ENCODE results near the gene JAG1.

The JAG1 gene

DNA sequence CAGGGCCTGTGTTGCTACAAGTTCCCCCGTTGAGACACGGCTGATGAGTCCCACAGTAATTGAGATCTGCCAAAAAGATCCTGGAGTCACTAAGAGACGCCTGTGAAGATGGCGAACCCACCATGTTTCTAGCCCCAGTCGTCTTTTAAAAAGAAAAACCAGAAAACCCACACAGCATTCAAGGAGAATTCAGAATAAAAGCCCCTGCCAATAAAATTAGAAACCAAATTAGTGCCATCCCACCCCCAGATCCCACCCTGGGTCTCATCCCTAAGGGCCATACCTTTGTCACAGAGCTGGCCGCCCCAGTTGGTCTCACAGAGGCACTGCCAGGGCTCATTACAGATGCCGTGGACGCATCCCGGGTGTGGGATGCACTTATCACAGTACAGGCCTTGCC lies 21.6 kb downstream of the JAG1 start:
- no peak for DNase-seq

DNA sequence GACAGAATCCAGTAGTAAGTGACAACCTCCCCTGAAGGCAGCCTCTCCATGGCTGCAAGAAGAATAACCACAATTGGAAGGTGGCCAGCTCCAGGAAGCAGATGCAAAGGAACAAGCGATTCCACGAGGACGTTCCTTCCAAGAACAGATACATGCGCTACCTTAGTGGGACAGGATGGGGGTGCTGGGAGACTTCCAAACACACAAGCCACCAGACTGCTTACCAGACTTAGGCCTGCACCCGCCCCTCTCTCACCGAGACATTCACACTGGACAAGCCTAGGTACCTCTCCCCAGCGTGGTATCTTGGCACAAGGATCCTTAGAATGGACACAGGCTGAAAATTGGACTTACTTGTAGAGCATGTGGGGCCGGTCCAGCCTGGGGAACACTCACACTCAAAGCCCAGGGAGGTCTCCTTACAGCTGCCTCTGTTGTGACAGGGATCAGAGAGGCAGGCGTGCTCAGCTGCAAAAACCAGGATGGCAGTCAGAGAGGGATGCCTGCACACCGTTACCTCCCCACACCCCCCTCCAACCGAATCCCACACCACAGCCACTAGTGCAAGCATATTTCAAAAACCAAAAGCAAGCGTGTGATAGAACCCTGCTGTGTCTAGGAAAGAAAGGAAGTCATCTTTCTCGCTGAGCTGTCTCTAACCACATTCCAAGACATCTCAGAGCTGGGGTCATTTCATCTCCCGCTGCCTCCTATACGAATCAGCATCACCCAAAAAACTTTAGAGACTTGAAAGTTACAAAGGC lies 22.4 kb downstream of the JAG1 start:
- DNase-seq, result no peak

DNA sequence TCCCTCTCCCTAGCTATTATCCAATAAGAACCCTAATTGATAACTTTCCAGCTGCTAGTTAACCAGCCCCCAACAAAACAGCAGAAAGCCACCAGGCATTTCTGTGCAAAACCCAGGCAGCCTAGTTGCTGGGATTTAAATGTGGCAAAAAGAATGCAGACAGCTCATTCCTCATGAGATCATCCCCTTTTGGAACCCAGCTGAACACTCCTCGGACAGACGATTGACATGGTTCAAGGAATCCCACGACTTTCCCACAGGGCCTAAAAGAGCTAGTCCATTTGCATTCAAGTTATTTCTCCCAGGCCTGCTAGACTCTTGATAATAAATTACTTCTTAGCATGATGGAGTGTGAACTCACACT lies 24.0 kb downstream of the JAG1 start:
- no peak for DNase-seq

DNA sequence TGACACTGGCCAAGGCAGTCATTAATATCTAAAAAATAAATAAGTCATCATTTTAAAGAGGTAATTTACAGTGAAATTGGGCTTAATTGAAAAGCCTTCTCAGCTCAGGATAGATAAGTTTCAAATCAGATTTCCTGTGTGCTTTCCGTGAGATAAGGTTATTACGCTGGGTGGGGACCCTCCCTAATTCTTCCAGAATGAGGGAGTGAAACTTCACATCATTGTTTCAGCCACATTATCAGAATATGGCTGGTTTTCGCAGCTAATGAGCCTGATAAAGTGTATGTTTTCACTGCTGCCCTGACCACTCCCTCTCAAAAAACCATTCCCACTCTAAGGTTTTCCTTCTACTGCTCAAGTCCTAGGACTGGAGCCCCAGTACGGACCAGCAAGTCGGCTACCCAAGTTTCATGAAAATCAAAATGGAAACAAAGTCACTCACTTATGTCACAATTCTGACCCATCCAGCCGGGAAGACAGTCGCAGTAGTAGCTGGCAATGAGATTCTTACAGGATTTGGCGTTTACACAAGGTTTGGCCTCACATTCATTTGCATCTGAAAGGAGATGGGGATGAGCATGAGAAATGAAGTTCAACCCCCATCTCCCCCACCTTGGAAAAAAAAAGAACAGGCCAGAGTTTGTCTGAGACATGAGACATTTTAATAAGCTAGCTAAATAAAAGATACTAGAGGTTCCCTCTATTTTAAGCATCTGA lies 24.6 kb downstream of the JAG1 start:
- no peak for DNase-seq

DNA sequence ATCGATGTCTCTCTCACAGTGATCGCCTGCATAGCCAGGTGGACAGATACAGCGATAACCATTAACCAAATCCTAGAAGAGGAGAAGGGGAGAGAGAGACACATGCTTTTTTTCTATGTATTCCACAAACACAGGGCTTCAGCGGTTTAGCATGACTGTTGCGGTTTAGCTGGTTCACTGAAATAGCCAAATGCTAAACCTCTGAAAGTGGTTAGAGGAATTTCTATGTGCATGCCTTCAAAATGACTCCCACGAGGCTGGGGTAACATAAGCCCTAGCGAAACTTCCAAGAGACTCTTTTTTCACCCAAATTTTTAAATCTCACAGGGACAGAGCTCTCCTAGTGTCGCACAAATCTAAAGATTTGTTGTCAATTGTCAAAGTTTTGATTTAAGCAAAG lies 25.1 kb downstream of the JAG1 start:
- no peak for DNase-seq

DNA sequence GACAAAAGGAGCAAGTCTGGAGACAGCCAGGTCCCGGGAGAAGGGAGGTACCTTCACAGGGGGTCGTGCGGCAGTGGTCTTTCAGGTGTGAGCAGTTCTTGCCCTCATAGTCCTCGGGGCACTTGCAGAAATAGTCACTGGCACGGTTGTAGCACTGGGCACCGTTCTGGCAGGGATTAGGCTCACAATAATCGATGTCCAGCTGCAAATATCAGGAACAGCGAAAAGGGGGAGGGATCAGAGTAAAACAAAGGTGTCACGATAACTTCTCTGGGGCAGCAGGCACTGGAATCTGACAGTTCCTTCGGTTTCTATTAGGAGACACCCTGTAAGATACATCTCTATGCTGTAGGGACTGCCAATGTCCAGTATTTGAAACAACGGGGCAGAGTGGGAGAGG lies 25.9 kb downstream of the JAG1 start:
- DNase-seq, result no peak

DNA sequence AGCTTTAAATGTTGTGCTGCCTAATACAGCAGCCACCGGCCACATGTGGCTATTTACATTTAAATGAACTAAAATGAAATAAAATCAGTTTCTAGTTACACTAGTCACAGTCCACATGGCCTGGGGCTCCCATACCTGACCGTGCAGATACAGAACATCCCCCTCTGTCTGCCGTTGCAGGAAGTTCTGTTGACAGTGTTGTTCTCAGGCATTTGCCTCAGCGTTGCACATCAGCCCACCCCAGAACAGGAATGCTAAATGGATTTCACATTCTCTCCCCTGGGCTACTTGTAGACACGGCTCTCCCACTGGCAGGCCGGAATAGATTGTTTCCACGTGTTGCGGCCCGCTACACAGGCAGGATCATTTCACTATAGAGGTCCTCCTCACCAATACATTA lies 26.3 kb downstream of the JAG1 start:
- DNase-seq, result no peak

DNA sequence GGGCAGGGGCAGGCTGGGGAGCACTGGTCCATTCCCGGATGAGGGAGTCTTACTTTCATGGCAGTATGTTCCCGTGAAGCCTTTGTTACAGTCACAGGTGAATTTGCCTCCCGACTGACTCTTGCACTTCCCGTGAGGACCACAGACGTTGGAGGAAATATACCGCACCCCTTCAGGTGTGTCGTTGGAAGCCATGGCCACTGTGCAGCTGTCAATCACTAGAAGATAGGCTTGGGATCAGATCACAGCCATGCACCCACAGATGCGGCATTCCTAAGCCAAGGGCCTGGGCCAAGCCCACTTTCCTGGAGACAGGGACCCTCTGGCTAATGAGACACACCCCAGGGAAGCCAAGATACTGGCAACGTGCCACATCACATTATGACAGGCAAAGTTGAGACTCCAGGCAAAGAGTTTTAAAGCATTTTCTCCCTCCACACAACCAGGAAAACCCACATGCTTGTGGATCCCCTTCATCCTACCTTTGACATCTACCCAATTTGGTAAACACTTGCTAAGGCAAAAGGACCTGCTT lies 26.8 kb downstream of the JAG1 start:
- DNase-seq, result no peak

DNA sequence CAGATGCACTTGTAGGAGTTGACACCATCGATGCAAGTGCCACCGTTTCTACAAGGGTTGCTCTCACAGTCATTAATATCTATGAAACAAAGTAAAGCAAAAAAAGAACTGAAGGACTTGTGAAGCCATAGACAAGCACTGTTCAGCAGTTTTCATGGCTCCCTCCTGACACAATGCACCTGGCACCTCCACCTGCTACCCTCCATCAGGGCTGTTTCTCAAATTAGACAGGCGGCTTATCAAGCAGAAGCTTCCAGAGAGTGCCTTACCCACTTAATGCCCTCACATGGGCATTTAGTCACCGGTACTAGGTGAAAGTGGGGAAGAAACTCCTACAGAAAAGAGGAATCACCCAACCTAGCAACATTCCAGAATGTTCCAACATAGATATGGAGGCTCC lies 27.8 kb downstream of the JAG1 start:
- no peak for DNase-seq

DNA sequence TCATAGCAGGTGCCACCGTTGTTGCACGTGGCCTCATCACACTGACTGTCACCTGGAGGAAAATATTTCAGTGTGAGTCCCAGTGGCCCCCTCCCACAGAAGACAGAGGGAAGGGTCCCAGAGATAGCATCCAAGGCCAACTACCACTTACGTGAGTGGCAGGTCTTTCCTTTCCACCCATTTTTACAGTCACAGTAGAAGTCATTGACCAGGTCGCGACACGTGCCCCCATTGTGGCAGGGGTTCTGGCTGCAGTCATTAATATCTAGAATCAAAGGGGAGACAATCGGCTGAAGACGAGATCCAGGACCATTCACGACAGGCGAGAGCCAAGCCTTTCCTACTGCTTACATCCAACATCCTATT lies 28.6 kb downstream of the JAG1 start:
- no peak for DNase-seq

DNA sequence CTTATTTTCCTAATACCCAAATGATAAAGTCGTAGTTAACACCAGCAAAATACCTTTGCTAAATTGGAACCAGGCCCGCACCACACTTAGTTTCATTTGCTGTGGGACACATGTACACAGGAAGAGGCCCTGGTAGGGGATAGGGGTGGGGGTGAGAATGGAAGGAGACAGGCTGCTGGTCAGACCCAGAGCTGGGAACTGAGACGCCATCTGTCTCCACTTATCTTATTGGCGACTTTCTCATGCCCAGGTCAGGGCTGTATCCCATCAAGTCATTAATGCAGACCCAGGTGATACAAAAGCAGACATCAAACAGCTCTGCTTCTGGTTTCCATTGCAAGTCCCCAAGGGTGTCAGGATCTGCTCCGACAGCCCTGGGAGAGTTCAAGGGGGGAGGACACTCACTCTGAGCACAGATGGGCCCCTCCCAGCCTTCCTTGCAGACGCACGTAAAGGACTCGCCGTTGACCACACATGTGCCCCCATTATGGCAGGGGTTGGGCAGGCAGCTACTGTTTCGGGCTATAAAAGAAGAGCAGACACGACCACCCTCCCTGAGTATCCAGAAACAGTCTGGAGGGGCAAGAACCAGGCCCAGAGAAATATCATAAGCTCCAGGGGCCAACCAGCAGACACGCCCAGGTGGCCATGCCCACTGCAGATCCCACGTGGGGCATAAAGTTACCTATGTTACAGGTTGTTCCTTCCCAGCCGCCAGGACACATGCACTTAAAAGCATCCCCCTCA lies 29.2 kb downstream of the JAG1 start:
- DNase-seq, result no peak

DNA sequence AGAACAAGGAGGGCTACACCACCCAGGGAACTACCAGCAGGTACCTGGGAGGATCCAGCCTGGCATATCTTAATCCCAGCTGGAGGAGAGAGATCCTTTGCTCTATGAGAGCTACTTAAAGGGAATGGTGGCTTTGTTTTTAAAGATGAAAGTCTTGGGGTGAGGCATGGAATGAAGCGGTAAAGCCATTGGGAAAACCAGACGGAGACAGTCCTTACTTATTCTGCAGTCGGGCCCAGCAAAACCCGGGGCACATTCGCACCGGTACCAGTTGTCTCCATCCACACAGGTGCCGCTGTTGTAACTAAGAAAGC lies 30.3 kb downstream of the JAG1 start:
- DNase-seq, result no peak

DNA sequence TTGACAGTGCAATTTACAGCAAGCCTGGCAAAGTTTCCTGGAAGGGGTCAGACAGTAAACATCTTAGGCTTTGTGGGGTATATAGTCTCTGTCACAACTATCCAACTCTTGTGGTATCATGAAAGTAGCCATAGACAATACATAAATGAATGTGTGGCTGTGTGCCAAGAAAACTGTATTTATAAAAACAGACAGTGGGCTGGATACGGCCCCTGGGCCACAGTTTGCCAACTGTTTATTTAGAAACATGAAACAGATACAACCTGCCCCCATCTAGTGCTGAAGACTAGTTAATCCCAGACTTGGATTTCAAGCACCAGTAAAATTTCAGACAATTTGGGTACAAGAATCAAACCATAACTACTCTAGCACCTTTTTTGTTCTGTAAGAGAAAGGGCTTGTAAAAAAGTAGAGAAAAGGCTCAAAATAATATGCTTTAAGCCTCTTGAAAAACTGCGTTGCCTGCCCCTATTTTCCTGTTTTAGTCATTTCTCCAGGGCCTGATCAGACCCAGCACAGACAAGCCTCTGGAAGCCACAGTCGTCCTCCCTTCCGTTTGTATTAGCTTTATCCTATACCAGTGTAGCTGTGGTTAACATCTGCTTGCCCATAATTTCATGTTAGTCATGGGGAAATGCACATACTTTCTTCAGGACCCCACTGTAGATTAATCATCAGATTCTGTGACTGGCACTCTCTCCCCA lies 30.8 kb downstream of the JAG1 start:
- no peak for DNase-seq

DNA sequence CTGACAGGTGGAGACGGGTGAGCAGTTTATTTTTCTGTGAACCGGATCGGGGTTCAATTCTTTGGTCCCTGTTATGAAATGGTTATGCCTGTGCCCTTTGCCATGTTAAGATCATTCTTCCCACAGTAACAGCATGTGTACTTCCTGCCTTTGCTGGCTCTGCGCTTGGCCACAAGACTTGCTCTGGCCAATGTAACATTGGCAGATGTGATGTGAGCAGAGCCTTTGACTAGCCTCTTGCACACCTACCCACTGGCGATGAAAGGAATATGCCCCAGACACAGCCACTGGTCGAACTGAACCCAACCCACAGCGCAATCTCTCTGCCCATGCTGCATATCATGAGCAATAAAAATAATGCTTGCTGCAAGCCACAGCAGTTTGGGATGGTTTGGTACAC lies 31.9 kb downstream of the JAG1 start:
- no peak for DNase-seq

DNA sequence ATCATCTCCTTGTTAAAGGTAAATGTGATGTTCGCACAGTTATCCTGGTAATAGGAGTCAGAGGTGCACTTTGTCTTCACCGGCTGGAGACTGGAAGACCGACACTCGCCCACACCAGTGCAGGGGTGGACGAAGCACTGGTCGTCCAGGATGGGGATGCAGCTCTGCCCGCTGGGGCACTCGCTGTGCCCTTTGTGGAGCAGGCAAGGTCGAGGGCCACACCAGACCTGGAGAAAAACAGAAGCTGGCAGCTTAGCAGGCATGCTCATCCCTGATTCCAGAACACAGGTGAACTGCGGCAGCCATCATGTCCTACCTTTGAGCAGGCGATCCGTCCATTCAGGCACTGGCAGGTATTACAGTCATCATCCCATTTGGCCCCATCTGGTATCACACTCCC lies 32.3 kb downstream of the JAG1 start:
- no peak for DNase-seq

DNA sequence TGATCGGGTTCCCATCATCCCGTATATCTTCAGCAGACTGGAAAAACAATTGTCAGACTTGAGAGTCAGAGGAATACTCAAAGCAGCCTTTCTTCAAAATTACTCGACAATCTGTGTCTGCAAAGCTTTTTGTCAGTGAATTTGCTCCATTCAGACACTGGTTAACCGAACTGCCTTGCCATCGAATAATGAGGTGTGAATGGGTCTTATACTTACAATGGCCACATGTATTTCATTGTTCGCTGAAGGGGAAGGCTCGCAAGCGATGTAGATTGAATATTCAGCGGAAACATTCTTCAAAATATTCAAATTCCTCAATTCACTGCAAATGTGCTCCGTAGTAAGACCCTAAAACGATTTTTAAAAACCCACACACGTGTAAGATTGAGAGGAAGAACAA lies 32.9 kb downstream of the JAG1 start:
- no peak for DNase-seq

DNA sequence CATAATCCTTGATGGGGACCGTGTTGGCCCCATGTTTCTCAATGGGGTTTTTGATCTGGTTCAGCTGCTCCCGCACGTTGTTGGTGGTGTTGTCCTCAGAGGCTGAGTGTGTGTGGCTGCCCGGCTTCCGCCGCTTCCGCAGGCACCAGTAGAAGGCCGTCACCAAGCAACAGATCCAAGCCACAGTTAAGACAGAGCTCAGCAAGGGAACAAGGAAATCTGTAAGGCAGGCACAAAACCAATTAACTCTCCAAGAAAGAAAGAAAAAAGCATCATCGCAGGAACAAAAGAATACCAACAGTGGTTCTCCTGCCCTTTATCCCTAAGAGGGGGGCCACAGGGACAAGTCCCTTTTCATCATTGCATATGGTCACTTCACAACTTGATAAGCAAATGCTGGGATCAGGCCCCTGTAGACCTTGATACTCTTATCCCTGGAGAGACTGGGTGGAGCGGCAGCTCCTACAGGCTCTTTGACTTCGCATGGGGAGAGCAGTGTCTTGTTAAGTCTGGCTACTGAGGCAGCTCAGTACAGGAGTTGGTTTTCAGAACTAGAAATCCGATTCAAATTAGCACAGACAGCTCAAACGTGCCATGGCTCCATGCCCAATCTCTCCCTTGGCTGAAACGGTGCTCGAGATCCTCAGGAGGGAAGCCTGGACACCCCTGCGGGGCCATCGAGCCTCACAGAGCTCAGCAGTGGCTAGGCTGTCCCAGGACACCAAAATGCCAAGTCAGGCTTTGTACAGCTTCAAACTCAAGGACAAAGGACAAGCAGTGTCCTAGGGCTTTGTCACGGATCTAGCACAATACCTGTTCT lies 33.9 kb downstream of the JAG1 start:
- DNase-seq, result no peak

DNA sequence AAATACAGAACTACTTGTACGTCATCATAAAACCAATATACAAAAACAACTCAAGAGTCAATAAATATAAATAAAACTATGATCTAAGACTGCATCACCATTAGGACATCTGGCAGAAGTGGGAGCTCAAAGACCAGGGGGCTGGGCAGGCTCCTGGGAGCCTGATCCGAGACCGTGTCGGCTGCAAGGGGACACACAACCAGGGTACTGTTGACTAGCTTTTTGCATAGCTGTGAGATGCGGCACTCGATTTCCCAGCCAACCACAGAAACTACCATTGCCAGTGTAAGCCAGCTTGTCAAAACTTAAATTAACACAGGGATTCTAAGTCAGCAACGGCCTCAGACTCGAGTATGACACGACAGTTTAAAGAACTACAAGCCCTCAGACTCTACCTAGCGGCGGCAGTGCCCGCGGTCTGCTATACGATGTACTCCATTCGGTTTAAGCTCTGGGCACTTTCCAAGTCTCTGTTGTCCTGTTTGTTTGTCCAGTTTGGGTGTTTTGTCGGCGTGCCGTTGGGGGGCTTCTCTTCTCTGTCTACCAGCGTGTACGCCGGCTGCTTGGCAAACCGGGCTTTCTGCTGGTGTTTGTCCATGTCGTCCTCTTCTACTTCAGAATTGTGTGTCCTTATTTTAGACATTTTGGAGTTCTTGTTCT lies 34.6 kb downstream of the JAG1 start:
- DNase-seq, result no peak

DNA sequence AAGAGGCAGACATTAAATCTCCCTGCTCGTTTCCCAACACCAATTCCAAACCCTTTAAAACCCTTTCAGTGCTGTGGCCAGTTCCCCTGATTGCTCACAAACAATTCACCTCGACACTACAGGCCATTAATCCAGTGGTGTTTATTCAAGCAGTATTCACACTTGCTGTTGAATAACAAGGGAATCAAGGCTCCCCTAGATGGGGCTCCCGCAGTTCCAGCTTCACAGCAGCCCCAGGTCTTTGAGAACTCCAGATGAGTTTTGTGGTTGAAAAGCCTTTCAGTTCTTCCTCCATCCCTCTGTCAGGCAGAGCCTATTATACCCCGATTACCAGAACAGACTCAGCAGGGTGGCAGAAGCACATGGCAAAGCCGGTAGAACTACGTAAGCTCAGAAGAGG lies 36.2 kb downstream of the JAG1 start:
- no peak for DNase-seq

DNA sequence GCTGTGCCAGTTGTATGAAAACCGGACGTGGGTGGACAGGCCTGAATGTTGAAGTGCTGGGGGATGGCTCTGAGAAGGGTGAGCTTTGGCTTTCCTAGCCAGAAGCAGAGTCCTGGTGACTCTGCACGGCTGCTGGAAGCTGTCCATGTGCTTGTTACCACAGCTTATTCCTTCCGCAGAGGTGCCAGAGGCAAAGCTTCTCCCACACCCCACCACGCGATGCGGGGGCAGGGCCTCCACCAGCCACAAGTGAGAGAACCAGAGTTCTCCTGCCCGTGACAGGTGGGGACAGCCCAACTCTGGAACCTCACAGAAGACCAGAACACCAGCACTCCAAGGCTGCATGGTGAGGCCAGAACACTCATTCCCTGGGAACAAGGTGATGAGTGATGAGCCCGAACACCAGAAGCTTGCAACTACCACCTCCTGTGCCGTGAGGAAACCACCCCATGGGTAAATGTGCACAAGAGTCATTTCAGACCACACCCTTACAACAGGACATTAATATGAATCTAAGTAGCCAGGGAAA lies 36.7 kb downstream of the JAG1 start:
- no peak for DNase-seq

DNA sequence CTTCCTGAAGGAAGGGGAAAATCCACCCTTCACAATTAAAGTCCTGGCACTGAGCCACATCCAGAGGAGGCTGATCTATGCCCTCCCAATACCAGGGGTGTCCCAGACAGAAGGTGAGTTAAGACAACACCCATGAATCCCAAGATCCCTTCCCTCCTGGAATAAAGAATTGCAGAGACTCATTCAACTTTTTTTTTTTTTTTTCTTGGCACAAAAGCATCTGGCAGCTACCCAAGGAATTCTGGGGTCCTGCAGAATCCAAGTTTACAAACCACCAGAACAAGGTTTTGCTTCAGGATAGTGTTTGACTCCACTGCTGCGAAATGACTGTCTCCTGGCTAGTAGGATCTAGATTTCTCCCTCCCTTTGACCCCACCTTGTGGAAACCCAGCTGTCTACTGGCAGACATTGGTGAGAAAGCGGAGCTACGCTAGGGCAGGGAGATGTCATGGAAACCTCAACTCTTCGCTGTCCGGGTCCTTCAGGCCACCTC lies 37.4 kb downstream of the JAG1 start:
- no peak for DNase-seq

All from NK-92 treated with Interleukin-12 subunit alpha and Interleukin-12 subunit beta, amount 100 ng/mL, for 24 hours (cell line).